ENCODE results near the gene AFF2. TPM values are rescaled to one million over a fixed set of nuclear protein-coding genes. Genes with fewer than 3 reads are reported as not detected.

AFF2 gene
- total RNA-seq, 2 donors from 2014 or later, result 0.13 to 0.42 TPM

GRCh38 chrX:148513661-148514060 is 13.2 kb downstream of the AFF2 start:
- ATAC-seq (replicated peaks), result no peak
- no peak overlapping the region for H3K4me3 Mint-ChIP-seq
- H3K27ac Mint-ChIP-seq, result no peak overlapping the region
- no peaks in the 10 kb centered on the region for H3K4me1 Mint-ChIP-seq
- H3K27me3 Mint-ChIP-seq, result no peaks in the 10 kb centered on the region
- no peaks in the 10 kb centered on the region for H3K36me3 Mint-ChIP-seq (ENCODE audit: low read depth)
- no peaks in the 10 kb centered on the region for H3K9me3 Mint-ChIP-seq

GRCh38 chrX:148517176-148517575 is 16.8 kb downstream of the AFF2 start:
- H3K27me3 Mint-ChIP-seq, result no peaks in the 10 kb centered on the region
- no peak for ATAC-seq (replicated peaks)
- no peak overlapping the region for H3K27ac Mint-ChIP-seq
- H3K4me1 Mint-ChIP-seq, result no peaks in the 10 kb centered on the region
- no peak overlapping the region for H3K4me3 Mint-ChIP-seq
- no peaks in the 10 kb centered on the region for H3K36me3 Mint-ChIP-seq (ENCODE audit: low read depth)
- no peaks in the 10 kb centered on the region for H3K9me3 Mint-ChIP-seq

GRCh38 chrX:148522006-148522405 is 21.6 kb downstream of the AFF2 start:
- no peak overlapping the region for H3K27ac Mint-ChIP-seq
- ATAC-seq (replicated peaks), result no peak
- H3K4me3 Mint-ChIP-seq, result no peak overlapping the region
- no peaks in the 10 kb centered on the region for H3K4me1 Mint-ChIP-seq
- no peaks in the 10 kb centered on the region for H3K36me3 Mint-ChIP-seq (ENCODE audit: low read depth)
- no peaks in the 10 kb centered on the region for H3K27me3 Mint-ChIP-seq
- H3K9me3 Mint-ChIP-seq, result no peaks in the 10 kb centered on the region

GRCh38 chrX:148523303-148524080 is 23.1 kb downstream of the AFF2 start:
- no peak for ATAC-seq (replicated peaks)
- no peaks in the 10 kb centered on the region for H3K27me3 Mint-ChIP-seq
- no peaks in the 10 kb centered on the region for H3K9me3 Mint-ChIP-seq
- no peaks in the 10 kb centered on the region for H3K36me3 Mint-ChIP-seq (ENCODE audit: low read depth)
- H3K4me1 Mint-ChIP-seq, result no peaks in the 10 kb centered on the region
- H3K27ac Mint-ChIP-seq, result no peak overlapping the region
- H3K4me3 Mint-ChIP-seq, result no peak overlapping the region

GRCh38 chrX:148530464-148531077 is 30.2 kb downstream of the AFF2 start:
- Mint-ChIP-seq H3K27ac (no peak overlapping the region), H3K27me3 (no peaks in the 10 kb centered on the region), H3K9me3 (no peaks in the 10 kb centered on the region), H3K36me3 (ENCODE audit: low read depth) (no peaks in the 10 kb centered on the region), H3K4me3 (no peak overlapping the region), H3K4me1 (no peaks in the 10 kb centered on the region)
- ATAC-seq (replicated peaks), result no peak

GRCh38 chrX:148534291-148534690 is 33.9 kb downstream of the AFF2 start:
- Mint-ChIP-seq H3K4me3 (no peak overlapping the region), H3K27ac (no peak overlapping the region), H3K27me3 (peaks cover 3% of the 10 kb centered on the region), H3K9me3 (no peaks in the 10 kb centered on the region), H3K36me3 (ENCODE audit: low read depth) (no peaks in the 10 kb centered on the region), H3K4me1 (no peaks in the 10 kb centered on the region)
- ATAC-seq (replicated peaks), result no peak

GRCh38 chrX:148535639-148536038 is 35.2 kb downstream of the AFF2 start:
- H3K36me3 Mint-ChIP-seq (ENCODE audit: low read depth), result no peaks in the 10 kb centered on the region
- no peaks in the 10 kb centered on the region for H3K9me3 Mint-ChIP-seq
- no peak overlapping the region for H3K4me3 Mint-ChIP-seq
- no peak for ATAC-seq (replicated peaks)
- H3K27me3 Mint-ChIP-seq, result peaks cover 3% of the 10 kb centered on the region
- H3K4me1 Mint-ChIP-seq, result no peaks in the 10 kb centered on the region
- H3K27ac Mint-ChIP-seq, result no peak overlapping the region

GRCh38 chrX:148536961-148537360 is 36.5 kb downstream of the AFF2 start:
- Mint-ChIP-seq H3K27me3 (peaks cover 3% of the 10 kb centered on the region), H3K4me3 (no peak overlapping the region), H3K27ac (no peak overlapping the region), H3K9me3 (no peaks in the 10 kb centered on the region), H3K36me3 (ENCODE audit: low read depth) (no peaks in the 10 kb centered on the region), H3K4me1 (no peaks in the 10 kb centered on the region)
- ATAC-seq (replicated peaks), result no peak

GRCh38 chrX:148537556-148538182 is 37.3 kb downstream of the AFF2 start:
- H3K27ac Mint-ChIP-seq, result no peak overlapping the region
- H3K9me3 Mint-ChIP-seq, result no peaks in the 10 kb centered on the region
- no peaks in the 10 kb centered on the region for H3K4me1 Mint-ChIP-seq
- peaks cover 3% of the 10 kb centered on the region for H3K27me3 Mint-ChIP-seq
- no peaks in the 10 kb centered on the region for H3K36me3 Mint-ChIP-seq (ENCODE audit: low read depth)
- ATAC-seq (replicated peaks), result no peak
- no peak overlapping the region for H3K4me3 Mint-ChIP-seq

- no peaks in the 10 kb centered on the region for H3K9me3 Mint-ChIP-seq
- no peak overlapping the region for H3K27ac Mint-ChIP-seq
- no peak for ATAC-seq (replicated peaks)
- no peak overlapping the region for H3K4me3 Mint-ChIP-seq
- peaks cover 3% of the 10 kb centered on the region for H3K27me3 Mint-ChIP-seq
- H3K4me1 Mint-ChIP-seq, result no peaks in the 10 kb centered on the region
- no peaks in the 10 kb centered on the region for H3K36me3 Mint-ChIP-seq (ENCODE audit: low read depth)
Measured at GRCh38 chrX:148538582-148538981, 38.2 kb downstream of the AFF2 start.

- no peak overlapping the region for H3K27ac Mint-ChIP-seq
- no peak overlapping the region for H3K4me3 Mint-ChIP-seq
- no peaks in the 10 kb centered on the region for H3K4me1 Mint-ChIP-seq
- H3K36me3 Mint-ChIP-seq (ENCODE audit: low read depth), result no peaks in the 10 kb centered on the region
- H3K9me3 Mint-ChIP-seq, result no peaks in the 10 kb centered on the region
- ATAC-seq (replicated peaks), result no peak
- peaks cover 3% of the 10 kb centered on the region for H3K27me3 Mint-ChIP-seq
Measured at GRCh38 chrX:148540114-148540513, 39.7 kb downstream of the AFF2 start.

GRCh38 chrX:148540671-148541583 is 40.5 kb downstream of the AFF2 start:
- H3K4me1 Mint-ChIP-seq, result no peaks in the 10 kb centered on the region
- H3K4me3 Mint-ChIP-seq, result no peak overlapping the region
- no peak overlapping the region for H3K27ac Mint-ChIP-seq
- no peaks in the 10 kb centered on the region for H3K36me3 Mint-ChIP-seq (ENCODE audit: low read depth)
- no peak for ATAC-seq (replicated peaks)
- peaks cover 3% of the 10 kb centered on the region for H3K27me3 Mint-ChIP-seq
- no peaks in the 10 kb centered on the region for H3K9me3 Mint-ChIP-seq

GRCh38 chrX:148541584-148541940 is 41.1 kb downstream of the AFF2 start:
- no peak for ATAC-seq (replicated peaks)

GRCh38 chrX:148542481-148543255 is 42.3 kb downstream of the AFF2 start:
- Mint-ChIP-seq H3K9me3 (no peaks in the 10 kb centered on the region), H3K27me3 (no peaks in the 10 kb centered on the region), H3K27ac (no peak overlapping the region), H3K4me3 (no peak overlapping the region), H3K4me1 (no peaks in the 10 kb centered on the region), H3K36me3 (ENCODE audit: low read depth) (no peaks in the 10 kb centered on the region)
- ATAC-seq (replicated peaks), result no peak

More at GRCh38 chrX:148541584-148541940, 41.1 kb downstream of the AFF2 start:
- Mint-ChIP-seq H3K4me3 (no peak overlapping the region), H3K27me3 (peaks cover 3% of the 10 kb centered on the region), H3K4me1 (no peaks in the 10 kb centered on the region), H3K9me3 (no peaks in the 10 kb centered on the region), H3K36me3 (ENCODE audit: low read depth) (no peaks in the 10 kb centered on the region), H3K27ac (no peak overlapping the region)

Measured in activated T-helper 17 cell treated with anti-CD3 and anti-CD28 coated beads, Interleukin-2, amount 50 U/mL, for 72 hours (primary cell).